NCI-H2227 (cell line): Measurements from ENCODE around the gene ZNF213.
A peak's percentile ranks its signal among the peaks of the same experiment; 100 is the strongest.
"Not testable (repeated sequence)": the region's sequence is repeated elsewhere in the genome, so short reads cannot be mapped to it uniquely, and the experiment has no call there.

Experiments
- DNase-seq: peaks from one replicate; lab custom pipeline; 2025; ENCODE audit not compliant: unreplicated experiment; lab: John Stamatoyannopoulos, UW

Gene ZNF213

DNA sequence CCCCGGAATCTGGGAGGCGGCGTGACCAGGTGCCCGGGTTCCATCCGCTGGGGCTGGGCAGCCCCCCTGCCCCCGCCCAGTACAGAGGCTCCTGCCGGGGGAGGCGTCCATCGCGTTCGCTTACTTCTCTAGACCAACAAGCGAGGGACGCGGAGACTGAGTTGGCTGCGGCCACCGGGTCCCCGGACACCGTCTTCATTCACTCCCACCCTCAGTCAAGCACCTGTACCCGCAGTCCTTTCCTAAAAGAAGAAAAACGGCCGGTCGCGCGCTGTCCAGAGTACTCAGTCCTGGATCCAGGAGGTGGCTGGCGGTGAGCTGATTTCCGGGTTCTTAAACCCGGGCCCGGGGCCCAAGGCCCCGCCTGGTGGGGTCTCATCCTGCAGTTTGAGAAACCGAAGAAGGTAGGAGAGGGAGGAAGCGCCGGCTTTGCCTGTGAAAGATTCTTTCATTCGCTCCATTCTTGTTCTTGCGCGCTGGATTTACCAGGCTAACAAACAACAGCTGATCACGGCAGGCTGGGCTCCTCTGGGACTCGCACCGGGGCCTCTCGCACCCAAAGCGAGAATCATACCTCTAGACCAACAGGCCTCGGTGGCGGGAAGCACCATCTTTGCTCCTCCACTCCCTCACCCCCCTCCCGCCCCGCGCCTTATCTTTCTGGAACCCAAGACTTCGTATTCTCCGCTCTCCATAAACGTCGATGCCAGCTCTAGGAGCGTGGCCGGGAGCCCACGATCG lies 35.8 kb downstream of the ZNF213 start:
- no peak for DNase-seq

- DNase-seq, result no peak
These were observed 36.5 kb downstream of the ZNF213 start for GRCh38 chr16:3171181-3171854.

DNA sequence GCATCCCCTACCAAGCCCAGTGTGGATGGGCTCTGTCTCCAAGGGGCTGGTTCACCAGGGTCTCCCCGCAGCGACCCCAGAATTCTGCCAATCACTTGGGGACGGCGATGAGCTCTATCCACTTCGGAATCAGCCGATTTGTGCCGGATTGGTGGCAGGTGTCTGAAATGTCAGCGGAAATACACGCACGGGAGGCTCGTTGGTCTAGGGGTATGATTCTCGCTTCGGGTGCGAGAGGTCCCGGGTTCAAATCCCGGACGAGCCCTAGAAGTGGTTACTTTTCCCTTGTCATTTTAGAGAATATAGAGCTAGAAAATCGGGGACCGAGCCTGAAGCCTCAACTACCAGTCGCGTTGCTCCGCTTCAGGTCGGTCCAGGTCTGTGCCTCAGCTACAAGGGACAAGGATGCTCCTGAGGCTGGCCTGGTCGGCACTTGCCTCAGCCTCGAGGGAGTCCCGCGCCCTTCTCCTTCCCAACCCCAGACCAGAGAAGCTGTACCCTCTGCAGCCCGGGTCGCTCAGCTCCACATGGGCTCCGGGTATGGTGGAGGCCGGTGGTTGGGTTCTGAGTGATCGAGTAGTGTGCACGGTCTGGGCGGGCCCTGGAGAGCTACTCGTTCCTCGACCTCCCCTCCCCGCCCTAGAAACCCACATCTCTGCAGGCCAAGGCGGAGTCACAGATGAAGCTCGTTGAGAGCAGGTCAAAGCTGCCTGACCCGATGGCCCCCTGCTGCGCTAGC lies 37.2 kb downstream of the ZNF213 start:
- no peak for DNase-seq

DNA sequence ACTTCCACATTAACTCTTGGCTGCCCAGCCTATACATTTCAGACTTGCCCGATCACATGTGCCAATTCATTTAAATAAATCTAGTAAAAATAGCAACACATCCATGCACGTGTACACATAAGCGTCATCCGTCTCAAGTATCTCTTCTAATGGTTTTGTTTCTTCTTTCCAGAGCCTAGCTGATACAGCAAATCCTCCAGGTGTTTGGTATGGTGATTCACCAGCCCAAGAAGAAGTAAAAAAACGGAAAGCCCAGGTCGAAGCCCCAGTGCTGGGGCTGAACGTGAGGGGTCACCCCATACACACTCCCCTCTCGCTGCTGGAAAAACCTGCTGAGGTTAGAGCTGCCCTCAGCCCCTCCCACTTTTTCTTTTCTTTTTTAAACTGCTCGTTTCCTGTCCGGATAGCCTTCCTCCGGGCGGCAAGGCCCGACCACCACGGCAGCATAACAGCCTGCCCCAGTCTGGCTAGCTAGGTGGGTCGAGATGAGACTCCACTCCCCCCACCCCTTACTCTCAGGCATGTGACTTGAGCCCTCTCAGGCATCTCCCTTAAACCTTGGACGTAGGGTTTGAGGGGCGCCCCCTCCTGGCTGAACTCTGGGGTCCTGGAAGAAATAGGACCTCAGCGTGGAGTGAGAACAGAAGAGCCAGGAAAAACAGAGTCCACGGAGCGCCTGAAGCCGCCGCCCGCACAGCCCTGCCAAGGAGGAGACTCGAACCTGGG lies 39.2 kb downstream of the ZNF213 start:
- peak; percentile 62 for DNase-seq

DNA sequence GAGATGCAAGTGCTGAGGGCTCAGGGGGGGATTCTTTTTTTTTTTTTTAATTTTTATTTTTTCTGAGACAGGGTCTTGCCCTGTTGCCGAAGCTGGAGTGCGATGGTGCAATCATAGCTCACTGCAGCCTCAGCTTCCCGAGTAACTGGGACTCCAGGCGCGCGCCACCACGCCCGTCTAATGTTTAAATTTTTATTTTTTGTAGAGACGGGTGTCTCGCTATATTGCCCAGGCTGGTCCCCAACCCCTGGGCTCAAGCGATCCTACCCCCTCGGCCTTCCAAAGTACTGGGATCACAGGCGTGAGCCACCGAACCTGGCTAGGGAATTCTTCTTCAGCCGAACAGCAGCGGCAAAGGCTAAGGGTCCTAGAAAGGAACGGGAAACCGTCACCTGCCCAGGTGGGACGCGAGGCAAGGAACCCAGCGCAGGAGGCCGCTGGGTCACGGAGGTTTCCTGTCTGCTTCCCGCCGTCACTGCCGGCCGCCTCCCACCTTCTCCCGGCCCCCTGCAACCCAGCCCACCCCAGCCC lies 39.9 kb downstream of the ZNF213 start:
- no peak for DNase-seq

- DNase-seq, result peak; percentile 70
These were observed 40.6 kb downstream of the ZNF213 start for GRCh38 chr16:3175157-3176093.

DNA sequence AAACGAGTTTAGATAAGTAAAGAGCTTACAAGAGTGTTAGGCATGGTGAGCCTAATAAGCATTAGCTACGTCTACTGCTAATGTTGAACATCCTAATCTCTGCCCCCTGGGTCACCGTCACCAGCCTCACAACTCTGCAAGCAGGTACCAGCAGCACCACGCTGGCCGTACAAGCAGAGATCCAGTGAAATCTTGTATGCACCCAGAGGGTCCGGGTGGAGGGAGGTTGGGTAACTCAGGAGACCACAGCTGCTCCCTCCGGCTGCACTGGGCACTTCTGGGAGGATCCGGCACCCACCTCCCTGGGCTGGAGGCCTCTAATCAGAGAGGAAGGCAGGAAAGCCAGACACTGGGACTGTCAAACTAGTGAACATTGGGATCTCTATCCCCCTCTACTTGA lies 44.8 kb downstream of the ZNF213 start:
- DNase-seq, result no peak

GRCh38 chr16:3180445-3180878 lies 45.6 kb downstream of the ZNF213 start:
- no peak for DNase-seq

- DNase-seq, result not testable (repeated sequence)
These were observed 47.4 kb downstream of the ZNF213 start for GRCh38 chr16:3182293-3182607.

- peak; percentile 68 for DNase-seq
These were observed 48.0 kb downstream of the ZNF213 start for GRCh38 chr16:3182608-3183444.

- DNase-seq, result no peak
These were observed 48.8 kb downstream of the ZNF213 start for GRCh38 chr16:3183445-3184139.

DNA sequence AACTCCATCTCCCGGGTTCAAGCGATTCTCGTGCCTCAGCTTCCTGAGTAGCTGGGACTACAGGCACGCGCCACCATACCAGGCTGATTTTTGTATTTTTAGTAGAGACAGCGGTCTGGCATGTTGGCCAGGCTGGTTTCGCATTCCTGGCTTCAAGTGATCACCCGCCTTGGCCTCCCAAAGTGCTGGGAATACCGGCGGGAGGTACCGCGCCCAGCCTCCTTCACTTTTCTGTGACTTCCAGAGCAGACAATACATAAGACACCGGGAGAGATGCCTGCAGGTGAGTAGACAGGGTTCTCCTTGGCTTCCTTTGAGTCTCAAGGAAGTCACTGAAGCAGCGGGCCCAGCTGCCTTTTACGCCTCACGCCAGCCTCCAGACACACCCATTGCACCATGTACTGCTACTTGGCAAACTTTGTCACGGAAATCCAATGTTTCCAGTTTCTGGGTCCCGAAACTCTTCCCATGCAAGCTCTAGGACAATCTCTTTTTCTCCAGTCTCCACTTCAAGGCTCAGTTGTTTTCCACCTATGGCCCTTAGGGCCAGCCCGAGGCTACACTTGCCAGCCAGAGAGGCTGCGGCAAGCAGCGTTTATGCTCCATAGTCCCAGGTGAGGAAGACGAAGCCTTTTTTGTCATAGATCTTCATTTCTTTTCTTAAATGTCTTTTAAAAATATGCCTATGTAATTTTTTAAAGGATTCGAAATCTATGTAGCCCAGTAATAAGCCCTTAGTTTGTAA lies 52.3 kb downstream of the ZNF213 start:
- DNase-seq, result no peak

GRCh38 chr16:3187798-3188674 lies 53.2 kb downstream of the ZNF213 start, which contains the start of gene OR1F1:
Gene OR1F1 (plus strand): TSS chr16:3188204.
- peak; percentile 85 for DNase-seq

- DNase-seq, result no peak
These were observed 53.8 kb downstream of the ZNF213 start for GRCh38 chr16:3188675-3188924.

DNA sequence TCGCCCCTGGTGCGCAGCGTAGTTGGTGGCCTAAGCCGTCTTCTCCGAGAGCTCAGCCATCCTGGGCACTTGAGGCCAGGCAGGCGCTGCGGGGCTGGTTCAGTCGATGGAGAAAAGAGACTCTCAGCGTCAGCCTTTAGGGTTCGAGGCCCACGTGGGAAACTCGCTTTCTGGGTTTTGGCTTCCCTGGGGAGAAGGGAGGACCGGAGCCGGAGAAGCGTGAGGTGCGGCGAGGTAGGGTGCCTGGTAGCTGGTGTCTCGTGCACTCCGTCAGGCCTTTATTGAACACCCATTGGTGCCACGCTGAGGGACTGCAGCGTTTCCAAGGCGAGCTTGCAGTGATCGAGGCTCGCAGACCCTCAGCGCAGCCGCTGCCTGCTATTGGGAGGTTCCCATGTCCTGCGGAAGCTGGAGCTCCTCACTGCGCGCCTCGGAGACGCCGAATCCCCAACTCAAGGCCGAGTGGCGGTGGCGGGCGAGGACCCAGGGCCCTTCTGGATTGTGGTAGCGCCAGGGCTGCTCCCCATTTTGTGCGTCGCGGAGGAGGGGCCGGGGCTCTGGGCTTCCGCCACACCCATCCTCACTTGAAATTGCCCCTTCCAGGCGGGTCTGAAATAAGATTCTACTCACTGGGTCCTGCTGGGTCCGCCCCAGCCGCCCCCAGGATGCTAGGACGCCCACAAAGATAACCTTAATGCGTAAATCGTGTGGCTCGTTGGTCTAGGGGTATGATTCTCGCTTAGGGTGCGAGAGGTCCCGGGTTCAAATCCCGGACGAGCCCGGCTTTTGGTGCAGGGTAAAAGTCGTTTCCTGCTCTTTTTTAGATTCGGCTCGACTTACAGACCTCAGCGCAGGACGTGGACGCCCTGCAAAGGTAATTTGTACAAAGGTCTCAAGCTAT lies 54.3 kb downstream of the ZNF213 start:
- DNase-seq, result peak; percentile 75

DNA sequence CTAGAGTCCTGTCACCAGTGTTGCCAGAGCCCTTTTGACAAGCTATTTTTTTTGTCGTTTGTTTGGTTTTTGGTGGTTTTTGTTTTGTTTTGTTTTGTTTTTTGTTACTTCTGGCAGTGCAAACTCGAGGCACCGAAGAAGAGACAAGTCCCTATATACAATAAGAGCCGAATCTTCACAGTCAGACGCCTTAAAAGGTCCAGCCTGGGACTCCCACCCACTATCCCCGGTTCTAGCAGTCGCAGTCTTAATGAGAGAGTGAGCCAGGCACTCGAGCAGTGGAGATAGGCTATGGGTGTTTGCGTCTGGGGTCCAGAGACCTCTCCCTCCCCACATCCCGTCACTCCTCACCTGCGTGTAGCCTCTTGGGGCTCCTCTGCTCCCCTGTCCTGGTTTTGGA lies 55.0 kb downstream of the ZNF213 start:
- DNase-seq, result no peak
